DMS53 (cell line): ENCODE data around the gene CHCHD4.
A peak's percentile ranks its signal among the peaks of the same experiment; 100 is the strongest.

ENCODE experiments used
- DNase-seq: peaks from one replicate; lab custom pipeline; 2025; lab: John Stamatoyannopoulos, UW

CHCHD4 gene

DNA sequence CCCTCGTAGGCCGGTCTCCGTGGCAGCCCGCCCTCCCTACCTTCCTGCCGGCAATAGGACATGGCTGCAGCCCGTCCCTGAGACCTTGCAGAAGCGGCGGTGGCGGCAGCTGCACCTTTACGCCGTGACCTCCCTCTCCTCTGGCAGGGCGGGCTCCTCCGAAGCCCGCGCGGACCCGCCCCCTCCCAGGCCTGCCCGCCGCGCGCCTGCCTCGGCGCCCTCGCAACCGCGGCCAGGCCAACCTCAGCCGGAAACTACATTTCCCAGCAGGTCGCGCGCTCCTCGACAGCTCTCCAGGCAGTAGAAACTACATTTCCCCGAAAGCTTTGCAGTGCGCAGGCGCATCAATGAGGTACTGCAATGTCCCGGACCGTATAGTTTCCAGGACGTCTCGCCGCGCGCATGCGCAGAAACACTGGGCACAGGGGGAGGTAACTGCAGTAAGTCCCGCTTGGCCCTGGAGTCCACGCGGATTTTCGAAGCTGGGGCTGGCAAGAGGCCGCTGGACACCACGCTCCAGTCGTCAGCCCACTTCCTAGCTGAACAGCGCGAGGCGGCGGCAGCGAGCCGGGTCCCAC lies at the start of gene CHCHD4, which contains the start of gene TMEM43:
CHCHD4 (minus strand) TSS at position 256 of the 578 bp plus-strand sequence; CDS start at position 62, 194 bp downstream.
TMEM43 (plus strand) TSS at position 438 of the 578 bp plus-strand sequence. CDS start 142 bp downstream, outside the sequence.
- peak; percentile 94 for DNase-seq

DNA sequence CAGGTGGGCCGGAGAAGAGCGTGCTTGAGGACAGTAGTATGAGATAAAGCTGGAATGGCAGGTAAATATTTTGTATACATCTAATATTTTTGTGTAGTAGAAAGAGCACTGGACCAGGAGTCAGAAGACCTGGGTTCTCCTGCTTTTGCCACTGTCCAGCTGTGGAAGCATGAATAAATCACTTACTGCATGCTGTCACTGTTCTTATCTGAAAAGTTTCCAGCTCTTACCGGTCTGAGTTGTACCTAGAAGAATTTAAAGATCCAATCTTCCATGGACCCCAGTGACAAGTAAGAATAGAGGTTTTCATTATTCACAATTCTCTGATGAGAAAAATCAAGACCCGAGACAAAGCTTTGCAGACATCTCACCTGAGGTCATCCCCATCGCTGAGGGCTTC lies 47.8 kb upstream of the CHCHD4 start:
- DNase-seq, result no peak

DNA sequence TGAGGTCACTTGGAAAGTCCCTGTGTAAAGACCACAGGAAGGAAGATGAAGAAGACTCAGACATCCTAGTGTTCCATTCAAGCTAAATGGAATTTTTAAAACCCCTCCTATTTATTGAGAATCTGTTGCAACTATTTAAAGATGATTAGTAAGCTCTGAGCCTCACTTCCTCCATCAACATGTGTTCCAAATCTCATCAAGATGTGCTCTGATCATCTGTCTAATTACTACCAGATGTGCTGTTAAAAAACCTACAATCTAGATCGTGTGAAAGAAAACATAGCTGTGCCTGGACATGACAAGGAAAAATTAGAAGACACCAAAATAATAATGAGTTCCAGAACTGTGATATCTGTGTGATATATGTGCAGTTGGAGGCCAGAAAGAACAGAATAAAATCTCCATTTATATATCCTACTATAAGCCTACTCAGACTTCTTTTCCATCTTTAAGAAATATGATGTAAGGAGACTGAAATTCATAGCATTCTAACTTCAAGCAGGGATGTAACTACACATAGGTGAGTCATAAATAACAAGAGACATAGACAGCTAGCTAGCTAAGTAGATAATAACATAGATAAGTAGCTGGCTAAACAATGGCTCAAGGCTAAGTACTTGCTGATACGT lies 46.0 kb upstream of the CHCHD4 start:
- no peak for DNase-seq

DNA sequence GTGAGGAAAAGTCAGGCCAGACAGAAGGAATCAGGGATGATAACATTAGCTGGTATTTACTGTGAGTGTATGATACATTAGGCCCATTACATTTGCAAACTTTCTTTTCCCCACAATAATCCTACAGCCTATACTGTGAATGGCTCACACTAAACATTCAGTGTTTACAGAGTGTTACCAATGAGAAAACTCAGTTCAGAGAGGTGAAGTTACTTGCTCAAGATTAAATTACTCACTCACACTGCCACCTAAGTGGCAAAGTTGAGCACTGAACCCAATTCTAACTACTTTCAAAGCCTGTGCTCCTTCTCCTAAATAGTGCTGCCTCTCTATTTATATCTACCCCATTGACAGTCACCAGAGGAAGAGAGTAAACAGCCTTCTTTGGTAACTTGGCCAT lies 45.2 kb upstream of the CHCHD4 start:
- no peak for DNase-seq

DNA sequence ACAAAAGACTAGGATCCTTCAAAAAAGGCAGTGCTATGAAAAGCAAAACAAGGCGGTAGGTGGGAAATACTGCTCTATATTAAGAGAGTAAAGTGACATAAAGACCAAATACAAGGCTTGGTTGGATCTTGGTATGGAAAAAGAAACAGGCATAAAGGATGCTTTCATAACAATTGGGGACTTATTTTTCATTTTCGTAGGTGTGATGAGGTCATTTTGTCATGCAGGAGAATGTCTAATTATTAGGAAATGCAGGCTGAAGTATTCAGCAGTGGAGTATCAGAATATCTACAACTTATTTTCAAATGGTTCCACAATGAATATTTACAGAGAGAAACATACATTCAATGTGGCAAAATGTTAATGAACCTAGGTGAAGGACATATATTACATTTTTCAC lies 44.8 kb upstream of the CHCHD4 start:
- DNase-seq, result no peak

DNA sequence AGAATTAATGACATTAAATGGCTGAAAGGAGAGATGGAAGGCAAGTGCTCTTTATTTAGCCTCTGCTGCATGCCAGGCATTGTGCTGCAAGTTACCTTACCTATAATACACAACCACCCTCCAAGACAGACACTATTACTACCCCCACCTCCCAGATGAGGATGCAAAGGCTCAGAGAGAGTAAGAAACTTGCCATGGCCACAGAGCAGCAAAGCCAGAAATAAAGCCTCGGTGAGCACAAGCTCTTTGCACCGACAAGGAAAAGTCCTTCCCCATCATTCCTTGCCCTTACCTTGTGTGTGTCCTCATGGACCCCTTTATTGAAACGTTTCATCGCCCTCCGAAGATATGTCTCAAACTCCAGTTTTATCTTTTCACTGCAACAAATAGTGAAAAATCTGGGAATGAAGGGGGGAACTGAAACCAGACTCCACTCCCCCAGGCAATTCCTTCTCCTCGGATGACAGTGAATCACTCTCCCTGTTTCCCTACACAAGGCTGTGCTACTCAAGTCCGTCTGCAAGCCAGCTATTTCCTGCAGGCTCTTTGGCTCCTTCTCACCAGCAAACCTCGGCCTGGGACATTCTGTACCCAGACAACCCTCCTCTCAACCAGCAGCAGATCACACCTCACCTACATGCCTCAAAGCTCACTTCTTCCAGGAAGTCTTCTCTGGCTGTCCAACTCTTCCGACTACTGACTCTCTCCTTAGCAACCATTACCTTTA lies 42.4 kb upstream of the CHCHD4 start:
- no peak for DNase-seq

DNA sequence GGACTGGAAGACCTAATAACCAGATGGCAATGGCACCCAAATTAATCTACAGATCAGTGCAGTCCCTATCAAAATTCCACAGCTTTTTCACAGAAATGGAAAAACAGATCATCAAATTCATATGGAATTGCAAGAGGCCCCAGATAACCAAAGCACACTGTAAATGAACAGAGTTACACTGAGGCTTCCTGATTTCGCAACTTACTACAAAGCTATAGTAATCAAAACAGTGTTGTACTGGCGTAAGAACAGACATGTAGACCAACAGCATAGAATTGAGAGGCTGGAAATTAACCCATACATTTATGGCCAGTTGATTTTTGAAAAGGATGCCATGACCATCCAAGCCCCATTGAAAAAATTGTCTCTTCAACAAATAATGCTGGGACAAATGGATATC lies 37.5 kb upstream of the CHCHD4 start:
- DNase-seq, result no peak

DNA sequence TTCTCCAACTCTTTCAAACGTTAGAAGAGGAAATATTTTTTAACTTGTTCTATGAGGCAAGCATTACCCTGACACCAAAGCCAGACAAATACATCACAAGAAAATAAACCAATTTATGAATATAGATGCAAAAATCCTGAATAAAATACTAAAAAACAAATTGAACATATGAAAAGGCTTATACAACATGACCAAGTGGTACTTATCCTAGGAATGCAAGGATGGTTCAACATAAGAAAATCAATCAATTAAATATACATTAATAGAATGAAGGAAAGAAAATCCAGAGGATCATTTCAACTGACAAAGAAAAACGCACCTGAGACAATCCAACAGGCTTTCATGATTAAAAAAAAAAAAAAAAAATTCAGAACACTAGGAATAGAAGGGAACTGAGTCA lies 36.6 kb upstream of the CHCHD4 start:
- no peak for DNase-seq

DNA sequence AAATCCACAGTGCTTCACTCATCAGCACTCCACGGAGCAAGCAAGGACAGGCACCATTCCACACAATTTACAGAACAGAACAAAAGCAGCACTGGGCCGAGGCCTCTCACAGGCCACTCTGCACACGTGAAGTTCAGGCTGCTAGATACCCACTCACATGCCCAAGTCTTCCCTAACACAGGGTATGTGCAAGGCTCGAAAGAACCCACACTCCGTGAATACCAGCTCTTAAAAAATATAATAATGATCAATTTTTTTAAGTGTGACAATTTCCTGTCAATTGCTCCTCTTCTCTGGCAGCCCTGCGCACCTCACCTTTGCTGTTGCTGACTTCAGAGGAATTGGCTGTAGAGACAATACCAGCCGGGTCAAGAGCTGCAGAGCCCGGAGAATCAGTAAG lies 34.8 kb upstream of the CHCHD4 start:
- DNase-seq, result no peak

DNA sequence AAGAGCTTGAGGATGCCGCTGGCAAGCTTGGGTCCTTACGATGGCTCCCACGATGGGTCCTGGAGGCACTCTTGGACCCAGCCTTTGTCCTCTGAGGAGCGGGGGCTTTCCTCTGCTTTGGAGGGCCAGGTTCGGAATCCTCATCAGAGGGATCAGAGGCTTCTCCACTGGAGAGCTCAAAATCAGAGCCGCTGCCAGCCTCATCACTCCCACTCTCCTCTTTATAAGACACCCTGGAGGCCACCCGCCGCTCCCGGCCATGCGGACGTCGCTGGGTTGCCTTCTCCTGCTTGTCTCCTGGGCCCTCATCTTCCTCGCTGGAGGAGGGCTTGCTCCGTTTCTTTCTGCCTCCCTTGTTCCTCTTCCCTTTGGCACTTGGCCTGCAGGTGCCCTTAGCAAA lies 33.7 kb upstream of the CHCHD4 start:
- DNase-seq, result no peak

DNA sequence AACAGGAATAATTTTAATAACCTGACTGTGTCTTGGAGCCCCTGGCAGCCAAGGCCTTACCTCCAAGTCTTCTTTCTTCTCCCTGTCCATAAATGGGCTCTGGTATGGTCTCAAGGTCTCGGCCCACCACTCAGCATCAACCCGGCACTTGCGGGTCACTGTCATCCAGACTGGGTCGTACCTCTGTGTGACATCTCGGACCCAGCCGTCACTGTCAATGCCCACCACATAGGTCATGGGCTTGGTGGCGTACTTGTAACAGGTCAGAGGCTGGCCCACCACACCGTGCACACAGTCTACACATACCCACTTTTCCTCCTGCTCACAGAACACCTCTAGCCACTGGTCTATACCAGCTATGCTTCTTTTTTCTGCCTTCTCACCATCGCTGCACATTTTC lies 33.3 kb upstream of the CHCHD4 start:
- DNase-seq, result no peak

DNA sequence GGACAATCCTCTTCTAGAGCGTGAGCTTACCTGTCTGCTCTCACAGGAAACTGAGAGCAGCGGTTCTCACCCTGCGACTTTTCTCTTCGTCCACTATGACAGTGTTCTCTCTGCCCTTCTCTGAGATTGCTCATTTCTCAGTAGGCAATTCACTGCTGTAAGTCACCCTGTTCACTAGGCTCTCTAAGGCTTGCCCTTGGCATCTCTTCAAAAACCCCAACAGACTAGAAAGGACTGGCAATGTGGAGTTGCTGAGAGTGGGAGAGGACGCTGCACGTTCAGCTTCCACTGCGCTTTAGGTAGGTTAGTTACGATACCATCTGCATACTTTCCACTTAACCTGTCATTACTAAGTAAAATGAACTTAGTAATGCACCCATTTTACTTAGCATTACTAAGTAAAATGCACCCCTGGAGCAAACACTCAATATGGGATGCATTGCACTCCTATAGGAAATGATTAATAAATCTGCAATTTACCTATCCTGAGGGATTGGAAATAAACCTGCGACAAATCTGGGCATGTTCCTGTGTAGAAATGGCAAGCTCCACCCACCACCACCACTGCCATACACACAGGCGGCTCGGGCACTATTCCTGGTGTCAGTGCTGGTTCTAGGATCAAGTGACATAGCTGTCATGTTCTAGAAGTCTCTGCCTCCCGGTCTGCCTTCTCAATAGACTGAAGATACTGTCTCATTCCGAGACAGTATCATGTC lies 32.3 kb upstream of the CHCHD4 start:
- DNase-seq, result no peak

DNA sequence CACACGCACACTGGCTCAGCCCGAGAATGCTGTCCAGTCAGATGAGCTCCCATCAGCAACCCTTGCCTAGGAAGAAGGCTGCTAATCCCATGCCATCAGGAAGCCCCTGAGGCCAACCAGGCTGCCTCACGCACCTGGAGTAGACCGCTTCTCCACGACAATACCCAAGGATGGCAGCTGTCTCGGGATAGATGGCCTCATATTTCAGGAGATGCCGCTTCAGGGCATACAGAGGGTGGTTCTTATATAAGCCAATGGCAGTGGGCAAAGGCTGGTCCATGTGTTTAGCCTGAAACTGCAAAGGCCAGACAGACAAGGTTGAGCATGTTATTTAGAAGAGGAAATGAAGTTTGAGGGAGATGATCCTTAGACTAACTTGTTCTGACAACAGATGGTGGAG lies 31.5 kb upstream of the CHCHD4 start:
- no peak for DNase-seq

DNA sequence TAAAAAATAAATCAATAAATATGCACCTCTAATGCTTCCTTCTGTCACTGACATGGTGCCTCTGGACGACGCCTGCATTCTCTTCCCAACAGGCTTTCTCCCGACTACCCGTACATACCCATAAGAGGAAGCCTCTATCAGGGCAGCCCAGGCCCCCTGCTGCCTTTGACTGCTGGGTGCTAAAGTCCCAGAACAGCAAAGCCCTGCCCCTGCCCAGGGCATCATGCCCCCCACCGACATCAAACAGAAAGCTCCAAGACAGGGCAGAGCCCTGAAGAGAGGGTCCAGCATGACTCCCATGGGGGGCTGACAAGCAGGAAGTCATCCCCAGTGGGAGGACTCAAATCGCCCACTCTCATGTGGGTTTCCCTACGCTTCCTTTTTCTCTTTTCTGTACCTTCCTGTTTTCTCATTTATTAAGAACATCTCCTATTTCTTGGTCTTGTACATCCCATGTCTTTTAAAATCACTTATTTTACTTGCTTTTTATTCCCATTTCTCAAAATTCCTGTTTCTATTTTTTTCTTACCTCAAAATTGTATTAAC lies 30.3 kb upstream of the CHCHD4 start:
- DNase-seq, result no peak

DNA sequence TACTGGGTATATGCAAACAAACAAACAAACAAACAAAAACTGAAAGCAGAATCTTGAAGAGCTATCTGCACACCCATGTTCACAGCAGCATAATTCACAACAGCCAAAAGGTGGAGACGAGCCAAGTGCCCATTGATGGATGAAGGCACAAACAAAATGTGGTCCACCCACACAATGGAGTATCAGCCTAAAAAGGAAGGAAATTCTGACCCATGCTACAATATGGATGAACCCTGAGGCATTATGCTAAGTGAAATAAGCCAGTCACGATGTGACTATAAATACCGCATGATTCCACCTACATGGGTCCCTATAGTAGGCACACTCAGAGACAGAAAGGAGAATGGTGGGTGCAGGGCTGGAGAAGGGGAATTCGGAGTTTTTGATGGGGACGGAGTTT lies 29.6 kb upstream of the CHCHD4 start:
- no peak for DNase-seq

DNA sequence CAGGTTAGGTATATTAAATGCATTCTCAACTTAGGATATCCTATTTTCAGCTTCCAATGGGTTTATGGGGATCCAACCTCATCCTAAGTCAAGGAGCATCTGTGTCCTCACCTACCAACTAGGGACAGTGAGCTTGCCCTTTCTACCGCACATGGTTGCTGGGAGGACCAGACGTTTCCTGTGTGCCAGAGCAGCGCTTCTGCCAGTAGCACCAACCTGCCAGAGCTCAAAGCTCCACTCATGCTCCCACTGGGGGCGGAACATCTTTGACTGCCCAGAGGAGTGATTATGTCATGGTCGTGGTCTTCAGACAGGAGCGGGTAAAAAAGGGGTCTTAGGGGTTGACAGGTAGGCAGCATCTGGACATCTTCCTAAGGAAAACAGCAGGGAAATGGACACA lies 29.0 kb upstream of the CHCHD4 start:
- DNase-seq, result no peak

DNA sequence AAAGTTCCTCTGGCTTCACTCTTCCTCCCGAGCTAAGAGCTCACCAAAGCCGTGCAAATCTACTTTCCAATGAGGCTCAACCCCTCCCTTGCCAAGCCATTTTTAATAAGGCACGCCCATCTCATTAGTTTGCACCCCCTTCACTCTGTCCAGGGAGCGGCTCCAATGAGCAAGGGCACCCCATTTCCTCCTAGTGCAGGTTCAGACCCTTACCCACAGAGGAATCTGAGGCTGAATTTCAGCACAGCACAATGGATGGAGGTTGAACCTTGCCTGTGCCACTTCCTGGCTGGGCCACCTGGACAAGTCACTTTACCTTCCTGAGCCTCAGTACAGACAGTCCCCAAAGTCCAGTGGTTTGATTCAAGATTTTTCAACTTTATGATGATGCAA lies 28.3 kb upstream of the CHCHD4 start:
- no peak for DNase-seq

DNA sequence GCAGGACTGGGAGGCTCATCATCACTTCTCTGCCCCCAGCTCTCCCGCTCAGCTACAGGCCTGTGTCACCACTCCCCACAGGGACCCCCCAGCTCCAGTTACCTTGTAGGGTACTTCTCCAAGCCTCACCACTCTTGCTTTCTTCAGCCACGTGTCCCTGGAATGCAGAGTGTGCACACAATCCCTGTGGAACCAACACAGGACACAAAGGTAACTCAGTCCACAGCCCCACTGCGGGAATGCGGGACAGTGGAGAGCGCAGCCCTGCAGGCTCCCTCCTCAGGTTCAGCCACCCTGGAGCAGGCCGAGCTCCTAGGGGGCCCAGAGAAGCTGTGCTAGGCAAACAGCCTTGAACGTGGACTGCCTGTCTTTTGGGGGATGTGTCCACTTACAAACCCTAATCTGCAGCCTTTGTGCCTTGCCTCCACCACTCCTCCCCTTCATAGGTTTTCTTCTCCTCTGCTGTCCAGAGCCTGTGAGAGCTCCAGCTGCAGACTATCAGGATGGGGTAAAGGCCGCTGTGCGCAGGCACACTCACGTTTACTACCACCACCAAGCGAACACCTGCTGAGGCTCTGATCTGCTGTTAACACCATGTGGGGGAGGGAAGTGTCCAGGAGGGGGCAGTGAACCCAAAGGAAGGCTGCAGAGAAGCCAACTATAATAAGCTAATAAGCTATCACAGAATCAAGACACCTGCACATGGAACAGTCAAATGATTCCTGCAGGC lies 27.7 kb upstream of the CHCHD4 start:
- peak; percentile 4 for DNase-seq

DNA sequence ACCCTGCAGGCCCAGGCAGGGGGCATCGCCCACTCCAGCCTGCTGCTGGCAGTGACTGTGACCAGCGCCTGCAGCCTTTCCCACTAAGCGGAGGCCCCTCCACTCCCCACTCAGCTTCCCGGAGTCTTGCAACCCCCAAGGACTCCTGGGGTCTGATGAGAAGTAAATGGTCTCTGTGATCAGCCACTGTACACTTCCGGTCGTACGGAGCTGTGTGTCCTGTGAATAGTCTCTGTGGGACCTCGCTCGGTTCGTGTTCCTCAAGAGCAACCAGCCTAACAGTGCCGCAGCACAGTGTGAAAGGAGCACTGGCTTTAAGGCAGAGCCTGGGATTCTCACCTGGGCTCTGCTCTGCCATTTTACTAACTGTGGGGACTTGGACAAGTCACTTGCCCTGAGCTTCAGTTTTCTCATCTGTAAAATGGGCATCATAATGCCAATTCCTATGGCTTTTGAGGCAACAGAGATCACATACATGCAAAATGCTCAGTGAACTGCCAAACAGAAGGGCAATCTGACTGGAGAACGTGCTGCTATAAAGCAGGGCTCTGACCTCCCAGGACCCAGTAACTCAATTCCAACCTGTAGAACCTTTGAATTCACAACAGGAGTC lies 26.9 kb upstream of the CHCHD4 start:
- DNase-seq, result no peak

DNA sequence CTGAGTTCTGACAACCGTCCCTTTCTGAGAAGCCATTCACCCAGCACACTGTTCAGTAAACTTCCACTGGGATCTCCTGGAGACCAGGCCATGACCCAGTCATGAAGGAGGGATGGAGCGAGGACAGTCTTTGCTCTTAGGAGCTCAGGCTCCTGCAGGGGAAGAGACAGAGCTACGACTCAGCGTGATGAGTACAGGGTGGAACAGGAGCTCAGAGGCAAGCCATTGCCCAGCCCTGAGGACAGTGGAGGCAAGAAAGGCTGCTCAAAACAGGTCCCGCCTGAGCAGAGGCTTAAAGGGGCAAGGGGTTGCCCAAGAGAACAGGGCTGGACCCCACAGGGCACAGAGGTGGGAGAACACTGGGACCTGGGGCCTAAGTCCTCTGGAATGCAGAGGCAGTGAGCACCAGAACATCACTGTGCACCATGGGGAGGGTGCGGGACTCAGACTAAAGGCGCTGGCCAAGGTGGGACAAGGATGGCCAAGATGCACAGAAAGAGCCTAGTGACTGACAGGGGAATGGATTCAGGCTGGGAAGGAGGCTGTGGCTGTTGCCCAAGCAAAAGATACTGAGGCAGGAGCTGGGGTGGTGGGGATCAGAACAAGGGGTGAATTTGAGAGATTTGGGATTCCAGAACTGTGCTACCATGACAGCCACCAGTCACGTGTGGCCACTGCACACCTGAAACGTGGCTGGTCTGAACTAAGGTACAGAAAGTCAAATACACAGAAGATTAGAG lies 26.0 kb upstream of the CHCHD4 start:
- DNase-seq, result no peak

DNA sequence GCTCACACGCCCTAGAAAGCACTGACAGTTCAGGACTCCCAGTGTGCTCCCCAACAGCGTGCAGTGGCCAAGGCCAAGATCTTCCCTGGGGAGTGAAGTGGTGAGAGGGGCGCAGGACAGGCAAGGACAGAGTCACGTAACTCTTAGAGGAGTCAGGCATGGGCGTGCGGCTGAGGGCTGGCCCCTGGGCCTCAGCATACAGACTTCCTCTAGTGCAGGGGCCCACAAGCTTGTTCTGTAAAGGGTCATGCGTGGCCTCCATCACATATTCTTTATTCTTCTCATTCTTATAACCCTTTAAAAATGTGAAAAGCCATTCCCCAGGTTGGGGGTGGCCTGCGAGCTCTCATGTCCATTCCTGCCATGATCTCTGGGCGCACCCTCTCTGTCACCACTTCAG lies 25.4 kb upstream of the CHCHD4 start:
- no peak for DNase-seq
